MM.1S (cell line): Measurements from ENCODE around the gene DTX1.
"Not testable (repeated sequence)": the region's sequence is repeated elsewhere in the genome, so short reads cannot be mapped to it uniquely, and the experiment has no call there.

Experiments
- DNase-seq: peaks from one replicate; pipeline ENCODE4 v3.0.0-alpha.2; 2015
- H2AFZ ChIP-seq: fragments of 300-600 bp; sonication (generic); 2 replicates; pipeline ENCODE4 v1.6.0; 2016; ENCODE audit warnings: antibody characterized with exemption, low read length
- H3F3A ChIP-seq: fragments of 300-600 bp; sonication (generic); 2 replicates; pipeline ENCODE4 v1.6.1; 2016; ENCODE audit warnings: mild to moderate bottlenecking, antibody characterized with exemption, low read length, moderate library complexity, mixed read lengths; ENCODE audit not compliant: insufficient read depth
- H3K27ac ChIP-seq: fragments of 300-600 bp; sonication (generic); 2 replicates; pipeline ENCODE4 v1.5.1; 2016; ENCODE audit warnings: mild to moderate bottlenecking, low read length
- H3K27me3 ChIP-seq: fragments of 300-600 bp; sonication (generic); replicated peaks from 2 replicates; pipeline ENCODE4 v1.6.0; 2016; ENCODE audit warnings: low read length; ENCODE audit not compliant: insufficient read depth
- H3K36me3 ChIP-seq: fragments of 300-600 bp; sonication (generic); replicated peaks from 2 replicates; pipeline ENCODE4 v1.6.1; 2016; ENCODE audit warnings: mild to moderate bottlenecking, low read length, mixed read lengths; ENCODE audit not compliant: insufficient read depth
- H3K4me1 ChIP-seq: fragments of 300-600 bp; sonication (generic); 2 replicates; pipeline ENCODE4 v1.6.1; 2016; ENCODE audit warnings: low read length, mixed read lengths
- H3K4me2 ChIP-seq: fragments of 300-600 bp; sonication (generic); 2 replicates; pipeline ENCODE4 v1.6.0; 2016; ENCODE audit warnings: low read depth, low read length
- H3K4me3 ChIP-seq: fragments of 300-600 bp; sonication (generic); 2 replicates; pipeline ENCODE4 v1.5.1; 2016; ENCODE audit warnings: low read length, mixed read lengths
- H3K79me2 ChIP-seq: fragments of 300-600 bp; sonication (generic); 2 replicates; pipeline ENCODE4 v1.6.1; 2016; ENCODE audit warnings: mixed run types, low read length, mixed read lengths
- H3K9ac ChIP-seq: fragments of 300-600 bp; sonication (generic); 2 replicates; pipeline ENCODE4 v1.6.1; 2016; ENCODE audit warnings: low read length, mixed read lengths
- H3K9me2 ChIP-seq: fragments of 300-600 bp; sonication (generic); replicated peaks from 2 replicates; pipeline ENCODE4 v1.6.1; 2016; ENCODE audit warnings: mild to moderate bottlenecking, low read length, mixed read lengths; ENCODE audit not compliant: insufficient read depth
- H3K9me3 ChIP-seq: fragments of 300-600 bp; sonication (generic); replicated peaks from 2 replicates; pipeline ENCODE4 v1.6.1; 2016; ENCODE audit warnings: mild to moderate bottlenecking, low read length, mixed read lengths; ENCODE audit not compliant: insufficient read depth
- H4K20me1 ChIP-seq: fragments of 300-600 bp; sonication (generic); 2 replicates; pipeline ENCODE4 v1.6.1; 2016; ENCODE audit warnings: mild to moderate bottlenecking, low read length, moderate library complexity, mixed read lengths; ENCODE audit not compliant: insufficient read depth
- EZH2 ChIP-seq: fragments of 300-600 bp; sonication (generic); optimal IDR thresholded peaks from 2 replicates; pipeline ENCODE3; 2017; ENCODE audit warnings: low read depth, mild to moderate bottlenecking, antibody characterized with exemption, low read length, mixed read lengths
- EZH2phosphoT487 ChIP-seq: fragments of 300-600 bp; sonication (generic); IDR thresholded peaks from 2 replicates; pipeline ENCODE4 v1.6.1; 2018; ENCODE audit warnings: antibody characterized with exemption, low read length
- TF ChIP-seq, protein P1 (sequence below): fragments of 300-600 bp; sonication (generic); IDR thresholded peaks from 2 replicates; pipeline ENCODE4 v1.5.1; 2016; ENCODE audit warnings: antibody characterized with exemption, low read length, mixed read lengths

DTX1 gene

GRCh38 chr12:113138826-113139225 is 82.3 kb downstream of the DTX1 start:
- Histone ChIP-seq H3K36me3 (no peaks in the 10 kb centered on the region), H3K4me3 (no peak overlapping the region), H3K27ac (no peak overlapping the region), H3F3A (no peaks in the 10 kb centered on the region), H3K9ac (no peak overlapping the region), H3K79me2 (no peaks in the 10 kb centered on the region), H3K27me3 (no peaks in the 10 kb centered on the region), H2AFZ (no peak overlapping the region), H3K9me2 (no peaks in the 10 kb centered on the region), H4K20me1 (no peaks in the 10 kb centered on the region), H3K9me3 (no peaks in the 10 kb centered on the region), H3K4me1 (no peaks in the 10 kb centered on the region), H3K4me2 (no peak overlapping the region)
- TF ChIP-seq EZH2phosphoT487 (no peak), EZH2 (no peak)
- TF ChIP-seq, protein P1, sequence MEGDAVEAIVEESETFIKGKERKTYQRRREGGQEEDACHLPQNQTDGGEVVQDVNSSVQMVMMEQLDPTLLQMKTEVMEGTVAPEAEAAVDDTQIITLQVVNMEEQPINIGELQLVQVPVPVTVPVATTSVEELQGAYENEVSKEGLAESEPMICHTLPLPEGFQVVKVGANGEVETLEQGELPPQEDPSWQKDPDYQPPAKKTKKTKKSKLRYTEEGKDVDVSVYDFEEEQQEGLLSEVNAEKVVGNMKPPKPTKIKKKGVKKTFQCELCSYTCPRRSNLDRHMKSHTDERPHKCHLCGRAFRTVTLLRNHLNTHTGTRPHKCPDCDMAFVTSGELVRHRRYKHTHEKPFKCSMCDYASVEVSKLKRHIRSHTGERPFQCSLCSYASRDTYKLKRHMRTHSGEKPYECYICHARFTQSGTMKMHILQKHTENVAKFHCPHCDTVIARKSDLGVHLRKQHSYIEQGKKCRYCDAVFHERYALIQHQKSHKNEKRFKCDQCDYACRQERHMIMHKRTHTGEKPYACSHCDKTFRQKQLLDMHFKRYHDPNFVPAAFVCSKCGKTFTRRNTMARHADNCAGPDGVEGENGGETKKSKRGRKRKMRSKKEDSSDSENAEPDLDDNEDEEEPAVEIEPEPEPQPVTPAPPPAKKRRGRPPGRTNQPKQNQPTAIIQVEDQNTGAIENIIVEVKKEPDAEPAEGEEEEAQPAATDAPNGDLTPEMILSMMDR = no peak
- DNase-seq = no peak

- Histone ChIP-seq H4K20me1 (no peaks in the 10 kb centered on the region), H2AFZ (no peak overlapping the region), H3K4me1 (no peaks in the 10 kb centered on the region), H3K27ac (no peak overlapping the region), H3K36me3 (no peaks in the 10 kb centered on the region), H3K9me2 (no peaks in the 10 kb centered on the region), H3K79me2 (no peaks in the 10 kb centered on the region), H3K27me3 (no peaks in the 10 kb centered on the region), H3F3A (no peaks in the 10 kb centered on the region), H3K4me2 (no peak overlapping the region), H3K9me3 (no peaks in the 10 kb centered on the region), H3K9ac (no peak overlapping the region), H3K4me3 (no peak overlapping the region)
- DNase-seq = no peak
- TF ChIP-seq EZH2 = no peak
- TF ChIP-seq, protein P1 = no peak
- no peak for TF ChIP-seq EZH2phosphoT487
These were observed 84.2 kb downstream of the DTX1 start for GRCh38 chr12:113140706-113141105.

DNA sequence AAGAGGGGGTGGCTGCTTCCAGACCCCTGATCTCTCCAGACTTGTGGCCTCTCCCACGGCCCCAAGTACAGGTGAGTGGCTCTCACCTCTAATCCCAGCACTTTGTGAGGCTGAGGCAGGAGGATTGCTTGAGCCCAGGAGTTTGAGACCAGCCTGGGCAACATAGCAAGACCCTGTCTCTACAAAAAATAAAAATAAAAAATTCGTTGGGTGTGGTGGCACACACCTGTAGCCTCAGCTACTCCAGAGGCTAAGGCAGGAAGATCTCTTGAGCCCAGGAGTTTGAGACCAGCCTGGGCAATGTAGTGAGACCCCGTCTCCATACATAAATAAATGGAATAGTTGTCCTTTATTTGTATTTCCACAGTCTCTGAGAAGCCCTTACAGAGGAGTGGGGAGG is 85.2 kb downstream of the DTX1 start:
- H3K79me2 ChIP-seq, H3K4me3 ChIP-seq, H2AFZ ChIP-seq, H3K9me3 ChIP-seq, H3K4me1 ChIP-seq, H3K36me3 ChIP-seq, H3K9ac ChIP-seq, H3K27ac ChIP-seq, H3K4me2 ChIP-seq, H3K9me2 ChIP-seq, H4K20me1 ChIP-seq, H3K27me3 ChIP-seq, DNase-seq, H3F3A ChIP-seq: not testable (repeated sequence)

DNA sequence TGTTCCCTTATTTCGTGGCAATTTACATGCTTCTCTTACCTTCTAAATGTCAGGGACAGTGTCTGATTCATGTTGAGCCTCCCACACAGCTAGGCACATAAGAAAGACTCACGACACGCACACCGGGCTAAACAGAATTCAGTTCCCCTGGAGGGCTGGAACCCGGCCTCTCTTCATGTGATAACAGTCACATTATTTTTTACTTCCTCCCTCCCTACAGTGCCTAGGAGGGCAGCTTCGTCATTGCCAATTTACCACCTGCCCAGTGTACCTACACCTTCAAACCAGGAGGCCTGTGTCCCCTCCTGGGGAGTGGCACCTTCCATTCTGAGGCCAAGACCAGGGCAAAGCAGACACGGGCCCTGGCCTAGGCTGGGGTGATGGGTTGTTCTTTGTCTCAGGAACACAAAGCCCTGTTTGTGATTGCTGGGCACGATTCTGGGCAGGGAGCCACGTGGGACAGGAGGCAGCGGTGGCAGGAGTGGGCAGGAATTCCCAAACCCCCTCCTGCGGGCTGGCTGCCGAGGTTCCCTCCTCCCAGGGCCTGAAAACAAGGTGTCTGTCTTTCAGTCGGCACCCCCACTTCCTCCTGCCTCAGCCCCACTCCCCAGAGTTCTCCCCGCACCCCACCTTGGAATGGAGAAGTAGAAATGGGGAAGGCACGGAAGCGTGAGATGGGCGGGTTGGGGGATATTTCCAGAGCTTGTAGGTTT is 85.8 kb downstream of the DTX1 start:
- Histone ChIP-seq H3K4me3 (no peak overlapping the region), H2AFZ (no peak overlapping the region), H3K9ac (no peak overlapping the region), H3F3A (no peaks in the 10 kb centered on the region), H3K4me1 (no peaks in the 10 kb centered on the region), H3K27ac (no peak overlapping the region), H3K9me2 (no peaks in the 10 kb centered on the region), H3K9me3 (no peaks in the 10 kb centered on the region), H3K79me2 (no peaks in the 10 kb centered on the region), H3K36me3 (no peaks in the 10 kb centered on the region), H4K20me1 (no peaks in the 10 kb centered on the region), H3K27me3 (no peaks in the 10 kb centered on the region), H3K4me2 (no peak overlapping the region)
- no peak for DNase-seq
- no peak for TF ChIP-seq EZH2phosphoT487
- TF ChIP-seq, protein P1 = no peak
- TF ChIP-seq EZH2 = no peak
